ENCODE results near the gene PHYKPL.

GRCh38 chr5:178225174-178225573 is 7.4 kb downstream of the PHYKPL start:
- TF ChIP-seq, protein P1, sequence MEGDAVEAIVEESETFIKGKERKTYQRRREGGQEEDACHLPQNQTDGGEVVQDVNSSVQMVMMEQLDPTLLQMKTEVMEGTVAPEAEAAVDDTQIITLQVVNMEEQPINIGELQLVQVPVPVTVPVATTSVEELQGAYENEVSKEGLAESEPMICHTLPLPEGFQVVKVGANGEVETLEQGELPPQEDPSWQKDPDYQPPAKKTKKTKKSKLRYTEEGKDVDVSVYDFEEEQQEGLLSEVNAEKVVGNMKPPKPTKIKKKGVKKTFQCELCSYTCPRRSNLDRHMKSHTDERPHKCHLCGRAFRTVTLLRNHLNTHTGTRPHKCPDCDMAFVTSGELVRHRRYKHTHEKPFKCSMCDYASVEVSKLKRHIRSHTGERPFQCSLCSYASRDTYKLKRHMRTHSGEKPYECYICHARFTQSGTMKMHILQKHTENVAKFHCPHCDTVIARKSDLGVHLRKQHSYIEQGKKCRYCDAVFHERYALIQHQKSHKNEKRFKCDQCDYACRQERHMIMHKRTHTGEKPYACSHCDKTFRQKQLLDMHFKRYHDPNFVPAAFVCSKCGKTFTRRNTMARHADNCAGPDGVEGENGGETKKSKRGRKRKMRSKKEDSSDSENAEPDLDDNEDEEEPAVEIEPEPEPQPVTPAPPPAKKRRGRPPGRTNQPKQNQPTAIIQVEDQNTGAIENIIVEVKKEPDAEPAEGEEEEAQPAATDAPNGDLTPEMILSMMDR (IDR thresholded peaks at IDR 0.05 in 4 of 5, conservative IDR thresholded peaks at IDR 0.05 in 1 of 5) = no peak
- no peak for TF ChIP-seq POLR2A (IDR thresholded peaks at IDR 0.05)

All from gastrocnemius medialis (tissue), 4 donors.